Left renal pelvis (tissue), 4 donors: Measurements from ENCODE around the gene SMAP2. TPM values are rescaled to one million over a fixed set of nuclear protein-coding genes. Genes with fewer than 3 reads are reported as not detected.
"Not testable (repeated sequence)": the region's sequence is repeated elsewhere in the genome, so short reads cannot be mapped to it uniquely, and the experiment has no call there.

ENCODE experiments used
- DNase-seq, 4 donors: peaks; one replicate each; pipeline ENCODE4 v3.0.0-alpha.2; 2013; ENCODE audit warnings: low read depth in 4 of 4, low spot score in 3 of 4
- polyA plus RNA-seq, 4 donors: library from polyadenylated mRNA; unstranded; fragments of 120-200 nt; gene quantifications; one replicate each; pipeline ENCODE4 v1.2.1, GENCODE V29; 2013; ENCODE audit not compliant: insufficient read length in 4 of 4

Gene SMAP2
- polyA plus RNA-seq = 10 to 100 TPM; 19.5 to 26.6 (median 24.5) TPM

GRCh38 chr1:40373323-40374283 lies at the start of gene SMAP2:
SMAP2 (plus strand) TSS chr1:40373727; CDS start chr1:40374121, 394 bp downstream.
- DNase-seq = peak; percentile 80 to 92 (median 89)

GRCh38 chr1:40331403-40331802 lies 42.1 kb upstream of the SMAP2 start:
- DNase-seq = not testable (repeated sequence)

- DNase-seq = no peak
These were observed 40.8 kb upstream of the SMAP2 start for GRCh38 chr1:40332695-40333094.

- DNase-seq = no peak
These were observed 36.1 kb upstream of the SMAP2 start for GRCh38 chr1:40337443-40337842.

GRCh38 chr1:40338745-40339419 lies 34.6 kb upstream of the SMAP2 start:
- peak; percentile 36 to 73 (median 56) for DNase-seq

GRCh38 chr1:40339420-40340323 lies 33.9 kb upstream of the SMAP2 start:
- no peak for DNase-seq

GRCh38 chr1:40341491-40342380 lies 31.8 kb upstream of the SMAP2 start:
- DNase-seq = no peak

- DNase-seq = not testable (repeated sequence)
These were observed 31.2 kb upstream of the SMAP2 start for GRCh38 chr1:40342381-40342717.

- DNase-seq = no peak
These were observed 28.9 kb upstream of the SMAP2 start for GRCh38 chr1:40344597-40344996.

GRCh38 chr1:40350391-40350790 lies 23.1 kb upstream of the SMAP2 start:
- DNase-seq = no peak

GRCh38 chr1:40351124-40351523 lies 22.4 kb upstream of the SMAP2 start:
- DNase-seq = no peak

GRCh38 chr1:40352126-40352525 lies 21.4 kb upstream of the SMAP2 start:
- no peak for DNase-seq

GRCh38 chr1:40353082-40353481 lies 20.4 kb upstream of the SMAP2 start:
- no peak for DNase-seq

- no peak for DNase-seq
These were observed 15.9 kb upstream of the SMAP2 start for GRCh38 chr1:40357625-40358024.

GRCh38 chr1:40360631-40361030 lies 12.9 kb upstream of the SMAP2 start:
- DNase-seq = no peak

GRCh38 chr1:40361201-40361600 lies 12.3 kb upstream of the SMAP2 start:
- DNase-seq = no peak

GRCh38 chr1:40361637-40362036 lies 11.9 kb upstream of the SMAP2 start:
- DNase-seq = no peak

- DNase-seq = no peak
These were observed 11.3 kb upstream of the SMAP2 start for GRCh38 chr1:40362199-40362598.

GRCh38 chr1:40362699-40363098 lies 10.8 kb upstream of the SMAP2 start:
- DNase-seq = no peak

- DNase-seq = no peak
These were observed 9.8 kb upstream of the SMAP2 start for GRCh38 chr1:40363721-40364120.
